Activated CD8-positive, alpha-beta memory T cell treated with anti-CD3 and anti-CD28 coated beads for 48 hours (primary cell): ENCODE results near the gene TMEM184A.

Source experiments
- DNase-seq, 3 experiments: peaks; one replicate each; pipeline ENCODE4 v3.0.0-alpha.2; 2020; ENCODE audit warnings: low read depth in 2 of 3, low spot score in 2 of 3

The TMEM184A gene

GRCh38 chr7:1540776-1541271 lies 15.2 kb downstream of the TMEM184A start:
- no peak for DNase-seq

DNA sequence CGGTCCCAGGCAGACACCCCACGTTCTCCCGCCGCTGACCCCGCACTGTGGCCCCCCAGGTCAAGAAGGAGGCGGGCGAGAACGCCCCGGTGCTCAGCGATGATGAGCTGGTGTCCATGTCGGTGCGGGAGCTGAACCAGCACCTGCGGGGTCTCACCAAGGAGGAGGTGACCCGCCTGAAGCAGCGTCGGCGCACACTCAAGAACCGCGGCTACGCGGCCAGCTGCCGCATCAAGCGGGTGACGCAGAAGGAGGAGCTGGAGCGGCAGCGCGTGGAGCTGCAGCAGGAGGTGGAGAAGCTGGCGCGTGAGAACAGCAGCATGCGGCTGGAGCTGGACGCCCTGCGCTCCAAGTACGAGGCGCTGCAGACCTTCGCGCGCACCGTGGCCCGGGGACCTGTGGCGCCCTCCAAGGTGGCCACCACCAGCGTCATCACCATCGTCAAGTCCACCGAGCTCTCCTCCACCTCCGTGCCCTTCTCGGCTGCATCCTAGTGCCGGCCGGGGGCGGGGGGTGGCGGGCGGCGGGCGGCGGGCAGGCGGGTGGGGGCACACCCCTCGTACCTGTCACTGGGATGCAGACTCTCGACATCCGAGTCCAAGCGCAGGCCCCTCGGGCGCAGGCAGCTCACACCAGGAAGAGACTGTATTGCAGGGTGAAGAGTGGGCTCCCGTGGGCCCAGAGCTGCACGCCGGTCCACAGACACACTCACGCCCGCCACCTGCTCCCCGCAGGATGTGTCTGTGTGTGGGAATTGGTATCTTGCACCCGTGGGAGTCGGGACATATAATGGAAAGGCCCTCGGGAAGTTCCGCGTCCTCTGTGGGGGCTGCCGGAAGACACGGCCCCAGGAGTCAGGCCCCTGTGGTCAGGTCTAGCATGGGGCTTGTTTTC lies 15.9 kb downstream of the TMEM184A start:
- DNase-seq = no peak

DNA sequence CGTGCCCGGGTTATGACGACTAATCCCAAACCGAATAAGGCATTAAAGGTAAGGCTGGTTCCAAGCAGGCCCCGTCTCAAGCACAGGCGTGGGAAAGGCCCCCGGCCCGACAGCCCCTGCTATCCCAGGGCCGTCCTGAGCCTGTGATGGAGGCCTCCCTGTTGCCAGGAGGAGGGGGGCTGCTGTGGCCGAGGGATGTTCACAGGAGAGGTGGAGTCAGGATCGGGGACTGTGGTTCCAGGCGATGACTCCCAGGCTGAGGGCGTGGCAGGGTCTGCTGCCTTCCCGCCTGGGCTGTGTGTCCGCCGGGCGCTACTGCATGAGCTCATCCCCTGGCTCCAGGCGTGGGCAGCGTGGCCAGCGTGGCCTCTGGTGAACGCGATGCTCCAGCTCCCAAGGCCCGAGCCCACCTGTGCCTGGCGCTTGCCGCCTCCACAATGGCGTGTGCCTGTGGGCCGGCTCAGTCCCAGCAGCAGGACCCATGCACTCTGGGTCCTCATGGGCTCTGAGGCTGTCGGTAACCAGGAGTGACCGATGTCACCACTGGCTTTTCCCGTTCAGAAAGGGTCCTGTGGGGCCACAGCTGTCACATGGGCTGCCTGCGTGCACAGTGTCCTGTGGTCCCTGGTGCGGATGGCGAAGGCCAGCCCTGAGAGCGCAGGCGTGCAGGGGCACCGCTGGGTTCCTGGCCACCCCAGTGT lies 16.7 kb downstream of the TMEM184A start:
- DNase-seq = no peak

DNA sequence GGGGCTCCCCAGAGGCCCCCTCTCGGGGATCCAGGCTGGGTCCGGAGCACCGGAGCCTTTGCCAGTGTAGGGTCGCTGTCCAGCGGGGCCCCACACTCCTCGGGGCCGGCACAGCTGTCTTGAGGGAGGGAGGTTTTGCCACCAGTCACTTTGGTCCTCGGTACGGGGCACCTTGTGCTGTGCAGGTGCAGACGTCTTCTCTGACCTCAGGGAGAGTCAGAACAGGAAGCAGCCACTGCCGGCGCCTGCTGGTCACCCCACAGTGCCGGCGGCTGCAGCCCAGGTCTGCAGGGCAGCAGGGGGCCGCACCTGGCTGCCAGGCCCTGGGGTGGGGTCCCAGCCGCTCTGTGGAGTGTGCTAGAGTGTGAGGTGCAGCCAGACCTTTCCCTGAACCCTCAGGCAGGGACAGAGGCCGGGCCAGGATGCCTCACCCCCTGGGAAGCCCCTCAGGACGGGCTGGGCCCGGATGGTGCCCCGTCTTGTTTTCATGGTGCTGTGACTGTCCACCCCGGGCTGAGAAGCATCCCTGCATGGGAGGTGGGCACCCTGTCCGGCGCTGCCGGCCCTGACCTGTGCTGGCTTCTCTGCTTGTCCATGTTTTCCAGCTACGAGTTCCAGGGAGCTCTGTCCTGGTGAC lies 17.3 kb downstream of the TMEM184A start:
- no peak for DNase-seq

DNA sequence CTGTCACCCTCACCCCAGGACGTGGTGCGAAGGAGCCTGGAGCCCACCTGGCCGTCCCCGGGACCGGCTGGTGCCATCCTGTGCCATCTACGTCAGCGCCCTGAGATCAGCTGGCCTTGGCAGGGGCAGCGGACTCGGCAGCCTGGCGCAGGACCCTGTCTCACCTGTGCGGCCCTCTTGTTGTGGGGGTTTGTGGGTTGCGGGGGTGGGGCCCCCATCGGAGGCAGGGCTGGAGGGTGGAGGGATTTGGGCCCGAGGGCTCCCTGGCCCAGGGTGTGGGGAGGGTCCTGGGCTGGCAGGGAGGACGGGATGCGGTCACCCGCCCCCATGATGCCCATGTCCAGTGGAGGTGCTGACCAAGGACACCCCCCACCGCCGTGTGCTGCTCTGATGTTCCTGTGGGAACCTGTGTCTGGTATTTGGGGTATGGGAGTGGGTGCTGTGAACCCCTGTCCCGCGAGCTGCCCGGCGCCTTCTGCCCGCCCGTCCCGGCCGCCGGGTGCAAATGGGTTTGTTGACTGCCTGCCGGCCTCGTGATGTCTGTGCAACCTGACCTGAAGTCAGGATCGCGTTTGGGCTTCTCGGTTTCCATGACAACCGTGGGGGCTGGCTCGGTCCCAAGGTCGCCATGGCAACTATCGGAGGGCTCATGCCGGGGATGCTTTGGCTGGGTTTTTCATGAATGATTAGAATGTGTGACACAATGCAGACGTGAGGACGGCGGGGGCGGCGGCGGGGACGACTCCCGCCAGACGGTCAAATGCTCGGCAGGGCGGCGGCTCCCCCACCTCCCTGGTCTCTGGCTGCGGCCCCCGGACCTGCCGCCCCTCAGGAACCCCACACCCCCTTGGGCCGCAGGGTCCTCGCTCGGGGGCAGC lies 18.2 kb downstream of the TMEM184A start:
- DNase-seq = no peak

- DNase-seq = no peak
Measured at GRCh38 chr7:1536743-1537534, 19.1 kb downstream of the TMEM184A start.

DNA sequence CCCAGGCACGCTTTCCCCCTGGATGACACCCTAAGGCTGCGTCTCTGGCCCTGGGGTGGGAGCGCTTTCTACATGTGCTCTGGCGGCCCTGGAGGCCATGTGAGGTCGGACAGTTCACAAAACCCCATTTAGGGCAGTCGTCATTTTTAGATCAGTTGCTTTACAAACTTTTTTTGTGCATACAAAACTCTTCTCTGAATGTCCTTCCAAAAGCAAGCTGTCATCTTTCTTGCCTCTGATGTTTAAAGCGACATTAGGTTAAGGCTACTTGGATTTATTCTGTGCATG lies 19.6 kb downstream of the TMEM184A start:
- no peak for DNase-seq

GRCh38 chr7:1535701-1536454 lies 20.1 kb downstream of the TMEM184A start:
- no peak for DNase-seq

DNA sequence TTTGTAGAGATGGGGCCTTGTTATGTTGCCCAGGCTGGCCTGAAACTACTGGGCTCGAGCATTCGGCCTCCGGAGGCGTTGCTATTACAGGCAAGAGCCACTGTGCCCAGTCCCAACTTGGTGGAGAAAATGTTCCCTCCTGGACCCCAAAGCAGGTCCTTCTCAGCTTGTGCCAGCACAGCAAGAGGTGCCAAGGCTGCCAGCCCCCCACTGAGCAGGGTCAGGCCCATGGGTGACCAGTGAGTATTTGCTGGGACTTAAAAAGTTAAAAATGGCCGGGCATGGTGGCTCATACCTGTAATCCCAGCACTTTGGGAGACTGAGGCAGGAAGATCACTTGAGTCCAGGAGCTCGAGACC lies 20.9 kb downstream of the TMEM184A start:
- no peak for DNase-seq

GRCh38 chr7:1534330-1535099 lies 21.5 kb downstream of the TMEM184A start:
- DNase-seq = no peak

GRCh38 chr7:1533547-1534329 lies 22.3 kb downstream of the TMEM184A start:
- no peak for DNase-seq

DNA sequence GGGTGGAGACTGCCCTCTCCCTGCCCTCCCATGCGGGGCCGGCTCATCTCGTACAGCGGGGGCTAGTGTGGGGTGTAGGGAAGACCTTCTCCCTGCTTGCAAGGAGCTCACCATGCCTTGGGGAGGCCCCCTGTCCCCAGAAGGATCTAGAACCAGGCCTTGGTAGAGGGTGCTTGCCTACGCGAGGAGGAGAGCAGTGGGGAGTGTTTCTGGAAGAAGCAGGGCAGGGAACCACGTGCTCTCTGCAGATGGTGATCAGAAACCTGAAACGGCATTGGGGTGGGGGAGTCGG lies 22.8 kb downstream of the TMEM184A start:
- no peak for DNase-seq

DNA sequence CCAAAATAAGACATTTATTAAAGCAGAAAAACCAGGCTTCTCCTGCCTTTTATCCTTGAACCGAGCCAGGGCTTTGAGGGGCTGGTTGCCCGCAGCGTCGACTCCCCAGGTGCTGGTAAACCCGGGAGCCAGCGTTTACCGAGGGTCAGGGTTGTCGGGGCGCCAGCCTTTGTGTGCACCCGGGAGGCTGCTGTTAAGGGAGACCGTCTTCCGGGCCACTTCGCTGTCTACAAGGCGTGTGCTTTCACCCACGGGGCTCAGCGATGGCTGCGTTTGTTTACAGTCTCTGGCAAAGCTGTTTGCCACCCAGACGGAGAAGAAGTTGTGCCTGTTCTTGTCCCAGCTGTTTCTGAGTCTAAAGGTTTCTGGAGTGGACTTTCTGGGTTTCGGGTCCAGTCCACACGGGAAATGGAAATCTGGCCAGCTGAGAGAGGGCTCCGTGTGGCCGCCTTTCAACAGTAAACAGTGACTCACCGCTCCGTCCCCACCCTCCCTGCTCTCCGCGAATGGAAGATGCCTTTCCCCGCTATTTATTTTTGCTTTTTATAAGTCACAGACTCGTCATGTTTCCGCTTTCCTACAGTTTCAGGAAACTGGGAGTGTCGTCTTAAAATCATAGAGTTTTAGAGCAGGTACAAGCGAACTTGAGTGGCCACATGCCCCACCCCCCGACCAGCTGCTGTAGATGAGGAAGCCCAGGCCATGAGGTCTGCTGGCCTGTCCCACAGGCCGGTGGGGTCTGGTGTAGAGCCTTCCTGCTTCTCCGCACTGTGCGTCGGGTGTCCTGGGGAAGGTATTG lies 23.4 kb downstream of the TMEM184A start:
- no peak for DNase-seq

DNA sequence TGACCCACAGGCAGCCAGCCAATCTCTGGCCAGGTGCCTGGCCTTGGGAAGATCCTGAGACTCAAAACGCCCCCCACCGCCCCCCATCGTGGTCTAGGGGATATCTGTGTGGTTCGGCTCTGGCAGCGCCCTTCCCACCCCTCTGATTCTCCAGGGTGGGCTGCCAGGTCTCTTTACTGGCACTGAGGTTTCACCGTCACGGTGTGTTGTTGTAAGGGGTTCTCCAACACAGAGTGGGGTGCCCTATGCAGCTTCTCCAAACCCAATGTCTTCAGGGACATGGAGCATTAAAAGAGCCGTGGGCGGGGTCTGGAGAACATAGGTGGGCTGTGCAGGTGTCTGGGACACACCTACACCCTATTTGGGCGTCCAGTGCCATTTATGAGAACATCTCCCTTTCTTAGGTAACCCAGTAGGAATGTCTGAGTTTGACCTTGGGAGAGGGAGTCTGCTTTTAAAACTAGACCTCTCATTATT lies 24.0 kb downstream of the TMEM184A start:
- DNase-seq = no peak

DNA sequence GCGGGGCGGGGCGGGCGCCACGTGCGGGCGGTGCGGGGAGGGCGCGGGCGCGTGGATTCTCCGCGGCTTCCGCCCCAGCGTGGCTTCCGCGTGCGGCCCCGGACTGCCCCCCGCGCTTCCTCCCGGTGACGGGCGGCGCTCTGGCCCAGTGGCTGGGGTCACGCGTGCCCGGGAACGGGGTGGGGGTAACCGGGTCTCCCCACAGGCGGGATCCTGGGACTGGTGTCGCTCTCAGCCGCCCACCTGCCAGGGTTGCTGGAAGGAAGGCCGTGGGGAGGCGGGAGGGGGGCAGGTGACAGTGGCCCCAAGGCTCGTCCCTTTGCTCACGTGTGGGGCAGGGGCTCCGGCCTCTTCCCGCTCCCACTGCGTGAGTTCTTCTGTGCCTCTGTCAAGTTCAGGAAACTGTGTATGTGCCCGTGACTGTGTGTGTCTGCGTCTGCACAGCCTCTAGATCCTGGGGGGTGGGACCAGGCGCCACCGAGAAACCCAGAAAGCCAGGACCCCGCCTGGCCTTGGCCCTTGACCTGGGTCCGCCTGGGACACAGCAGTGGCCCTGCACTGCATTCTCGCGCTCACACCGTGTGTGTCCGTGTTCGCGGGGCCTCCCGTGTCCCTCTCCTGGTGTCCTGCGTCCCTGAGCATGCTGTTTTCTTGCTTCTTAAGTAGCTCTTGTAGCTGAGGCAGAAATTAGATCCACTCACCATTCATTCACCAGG lies 24.6 kb downstream of the TMEM184A start:
- no peak for DNase-seq

GRCh38 chr7:1530946-1531262 lies 25.1 kb downstream of the TMEM184A start:
- no peak for DNase-seq
